HL-60 (cell line): ENCODE measurements around the gene LIN52.

Experiments used
- CTCF ChIP-seq: IDR thresholded peaks from one replicate; pipeline ENCODE4 v1.5.1; 2011; ENCODE audit warnings: low read length, control low read depth, inconsistent platforms; ENCODE audit not compliant: insufficient read depth
- REST ChIP-seq: IDR thresholded peaks from 2 replicates; pipeline ENCODE4 v1.6.1; 2012; ENCODE audit warnings: low read depth; ENCODE audit not compliant: insufficient replicate concordance
- SPI1 ChIP-seq: IDR thresholded peaks from 2 replicates; pipeline ENCODE4 v1.6.1; 2012; ENCODE audit warnings: low read depth, mild to moderate bottlenecking, borderline replicate concordance

DNA sequence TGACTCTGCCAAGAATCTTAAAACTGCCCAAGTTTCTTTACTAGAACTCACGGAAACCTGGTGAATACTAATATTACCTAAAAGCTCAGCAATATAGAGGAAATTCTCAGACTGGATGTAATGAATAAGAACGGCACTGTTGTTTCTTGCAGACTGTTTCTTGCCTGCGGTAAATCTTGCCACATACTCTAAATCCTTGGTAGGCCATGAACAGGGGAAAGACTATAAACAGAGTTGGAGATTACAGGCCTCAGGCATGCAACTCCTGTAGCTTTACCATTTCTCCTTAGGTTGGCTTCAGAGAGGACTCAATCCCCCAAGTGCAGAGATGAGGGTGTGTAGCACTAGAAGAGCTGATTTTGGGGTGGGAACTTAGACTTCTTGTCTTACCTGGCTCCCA is 1.6 kb upstream of the LIN52 start:
- TF ChIP-seq CTCF = no peak
- no peak for TF ChIP-seq REST
- TF ChIP-seq SPI1 = no peak
